Neural progenitor cell (in vitro differentiated cells): Measurements from ENCODE around the gene VPS51. TPM values are rescaled to one million over a fixed set of nuclear protein-coding genes. Genes with fewer than 3 reads are reported as not detected.

Experiments used
- DNase-seq: peaks from one replicate; pipeline ENCODE4 v3.0.0-alpha.2; 2016; ENCODE audit warnings: low spot score
- H2AFZ ChIP-seq: fragments of 200-600 bp; sonication (generic); replicated peaks from 2 replicates; pipeline ENCODE4 v1.6.1; 2016; ENCODE audit warnings: antibody characterized with exemption
- H3F3A ChIP-seq: fragments of 200-600 bp; sonication (generic); 2 replicates; pipeline ENCODE4 v1.6.1; 2016; ENCODE audit warnings: antibody characterized with exemption, low read depth
- H3K27ac ChIP-seq: fragments of 200-600 bp; sonication (generic); 2 replicates; pipeline ENCODE4 v1.5.1; 2016; ENCODE audit warnings: mild to moderate bottlenecking
- H3K27me3 ChIP-seq: fragments of 200-600 bp; sonication (generic); 2 replicates; pipeline ENCODE4 v1.6.1; 2016; ENCODE audit warnings: mild to moderate bottlenecking, moderate library complexity
- H3K36me3 ChIP-seq: fragments of 200-600 bp; sonication (generic); 2 replicates; pipeline ENCODE4 v1.5.1; 2016
- H3K4me1 ChIP-seq: fragments of 200-600 bp; sonication (generic); 2 replicates; pipeline ENCODE4 v1.6.1; 2016; ENCODE audit warnings: mixed run types
- H3K4me2 ChIP-seq: fragments of 200-600 bp; sonication (generic); 2 replicates; pipeline ENCODE4 v1.6.1; 2016
- H3K4me3 ChIP-seq: fragments of 200-600 bp; sonication (generic); 2 replicates; pipeline ENCODE4 v1.5.1; 2016
- H3K79me2 ChIP-seq: fragments of 200-600 bp; sonication (generic); 2 replicates; pipeline ENCODE4 v1.6.1; 2016; ENCODE audit warnings: low read depth
- H3K9ac ChIP-seq: fragments of 200-600 bp; sonication (generic); 2 replicates; pipeline ENCODE4 v1.6.1; 2016
- H3K9me3 ChIP-seq: fragments of 200-600 bp; sonication (generic); 2 replicates; pipeline ENCODE4 v1.5.1; 2016; ENCODE audit warnings: low read depth
- H4K20me1 ChIP-seq: fragments of 200-600 bp; sonication (generic); 2 replicates; pipeline ENCODE4 v1.6.1; 2016; ENCODE audit warnings: low read depth
- H3K27ac Mint-ChIP-seq: 3 replicates; pipeline ENCODE4 v1.8.0; 2021; ENCODE audit warnings: mixed read lengths
- H3K27me3 Mint-ChIP-seq: 2 replicates; pipeline ENCODE4 v1.8.0; 2022; ENCODE audit warnings: low read depth, mild to moderate bottlenecking, inconsistent platforms, moderate library complexity, mixed read lengths; ENCODE audit not compliant: insufficient read depth
- H3K36me3 Mint-ChIP-seq: 3 replicates; pipeline ENCODE4 v1.8.0; 2021; ENCODE audit warnings: mixed read lengths
- H3K4me1 Mint-ChIP-seq: 3 replicates; pipeline ENCODE4 v1.8.0; 2021; ENCODE audit warnings: mixed read lengths
- H3K4me3 Mint-ChIP-seq: 3 replicates; pipeline ENCODE4 v1.8.0; 2021; ENCODE audit warnings: mild to moderate bottlenecking, moderate library complexity, mixed read lengths
- H3K9me3 Mint-ChIP-seq: 3 replicates; pipeline ENCODE4 v1.8.0; 2020; ENCODE audit warnings: mixed read lengths
- CTCF ChIP-seq: fragments of 200-600 bp; sonication (generic); IDR thresholded peaks from 2 replicates; pipeline ENCODE4 v1.5.1; 2017; ENCODE audit warnings: antibody characterized with exemption, mild to moderate bottlenecking
- EZH2 ChIP-seq: fragments of 200-600 bp; sonication (generic); IDR thresholded peaks from 2 replicates; pipeline ENCODE4 v1.6.1; 2017; ENCODE audit warnings: antibody characterized with exemption, mild to moderate bottlenecking, moderate library complexity
- EZH2phosphoT487 ChIP-seq: fragments of 200-600 bp; sonication (generic); IDR thresholded peaks from 2 replicates; pipeline ENCODE4 v1.6.1; 2017; ENCODE audit warnings: antibody characterized with exemption
- total RNA-seq: library from RNA; depleted of rRNA; stranded (reverse); fragments of >200 nt; gene quantifications from 2 replicates; pipeline ENCODE4 v1.2.3, GENCODE V29; 2015; ENCODE audit warnings: low replicate concordance

VPS51 gene
- total RNA-seq, 1 donor from 2014 or later = 80.4 TPM

- no peaks in the 10 kb centered on the region for H3K9me3 Mint-ChIP-seq
- H3K79me2 ChIP-seq = peaks cover 50% of the 10 kb centered on the region
- H2AFZ ChIP-seq = peak within 1 kb of the TSS; percentile 83
- H3K27me3 ChIP-seq = no peaks in the 10 kb centered on the region
- TF ChIP-seq CTCF = no peak
- TF ChIP-seq EZH2 = no peak
- TF ChIP-seq EZH2phosphoT487 = no peak
- peak within 1 kb of the TSS; percentile 96 for H3K4me2 ChIP-seq
- H3K9me3 ChIP-seq = no peaks in the 10 kb centered on the region
- peaks cover 23% of the 10 kb centered on the region for H3K4me1 Mint-ChIP-seq
- H3K27ac ChIP-seq = peak within 1 kb of the TSS; percentile 93
- H3F3A ChIP-seq = peaks cover 19% of the 10 kb centered on the region
- peak within 1 kb of the TSS; percentile 91 for H3K4me3 ChIP-seq
- H4K20me1 ChIP-seq = no peaks in the 10 kb centered on the region
- peaks cover 4% of the 10 kb centered on the region for H3K27me3 Mint-ChIP-seq
- peaks cover 14% of the 10 kb centered on the region for H3K36me3 Mint-ChIP-seq
- peak within 1 kb of the TSS; percentile 96 for H3K27ac Mint-ChIP-seq
- peak within 1 kb of the TSS; percentile 98 for H3K4me3 Mint-ChIP-seq
- peaks cover 5% of the 10 kb centered on the region for H3K36me3 ChIP-seq
- peak within 1 kb of the TSS; percentile 90 for H3K9ac ChIP-seq
- H3K4me1 ChIP-seq = peaks cover 14% of the 10 kb centered on the region
- DNase-seq = peak; percentile 98
Measured at GRCh38 chr11:65083834-65084597, 12.0 kb upstream of the VPS51 start, which contains the start of the genes CDCA5 and ZFPL1. Gene CDCA5, minus strand, starts transcription at chr11:65084040. Its CDS starts 62 bp downstream, at chr11:65083978. Gene ZFPL1, plus strand, starts transcription at chr11:65084222. Its CDS starts 477 bp downstream, at chr11:65084699.

- Histone ChIP-seq H3K27me3 (no peaks in the 10 kb centered on the region), H3K9ac (peak overlapping the region; percentile 90), H3K4me1 (peaks cover 14% of the 10 kb centered on the region), H2AFZ (peak overlapping the region; percentile 83), H3F3A (peaks cover 14% of the 10 kb centered on the region), H3K4me3 (peak overlapping the region; percentile 91), H3K27ac (peak overlapping the region; percentile 93), H3K9me3 (no peaks in the 10 kb centered on the region), H4K20me1 (no peaks in the 10 kb centered on the region), H3K36me3 (peaks cover 5% of the 10 kb centered on the region), H3K79me2 (peaks cover 48% of the 10 kb centered on the region), H3K4me2 (peak overlapping the region; percentile 96)
- TF ChIP-seq CTCF (no peak), EZH2 (no peak), EZH2phosphoT487 (no peak)
- Mint-ChIP-seq H3K4me3 (peak overlapping the region; percentile 98), H3K27me3 (peaks cover 9% of the 10 kb centered on the region), H3K36me3 (peaks cover 14% of the 10 kb centered on the region), H3K9me3 (no peaks in the 10 kb centered on the region), H3K27ac (peak overlapping the region; percentile 96), H3K4me1 (peaks cover 23% of the 10 kb centered on the region)
- DNase-seq = no peak
Measured at GRCh38 chr11:65084598-65085375, 11.2 kb upstream of the VPS51 start.

- peaks cover 11% of the 10 kb centered on the region for H3K36me3 Mint-ChIP-seq
- no peak overlapping the region for H3K27ac Mint-ChIP-seq
Measured at GRCh38 chr11:65085446-65085845, 10.6 kb upstream of the VPS51 start.

More at GRCh38 chr11:65085446-65085845, 10.6 kb upstream of the VPS51 start:
- H3K9me3 Mint-ChIP-seq = no peaks in the 10 kb centered on the region
- peaks cover 9% of the 10 kb centered on the region for H3K27me3 Mint-ChIP-seq
- no peak overlapping the region for H3K27ac ChIP-seq
- H3F3A ChIP-seq = peaks cover 12% of the 10 kb centered on the region
- H3K79me2 ChIP-seq = peaks cover 46% of the 10 kb centered on the region
- H2AFZ ChIP-seq = no peak overlapping the region
- peaks cover 14% of the 10 kb centered on the region for H3K4me1 ChIP-seq
- H3K9ac ChIP-seq = no peak overlapping the region
- peaks cover 23% of the 10 kb centered on the region for H3K4me1 Mint-ChIP-seq
- no peaks in the 10 kb centered on the region for H3K9me3 ChIP-seq
- peak overlapping the region; percentile 98 for H3K4me3 Mint-ChIP-seq
- peak overlapping the region; percentile 96 for H3K4me2 ChIP-seq
- H3K36me3 ChIP-seq = peaks cover 4% of the 10 kb centered on the region
- H4K20me1 ChIP-seq = no peaks in the 10 kb centered on the region
- DNase-seq = no peak
- TF ChIP-seq EZH2 (no peak), CTCF (no peak), EZH2phosphoT487 (no peak)
- H3K4me3 ChIP-seq = no peak overlapping the region
- H3K27me3 ChIP-seq = no peaks in the 10 kb centered on the region
